HL-60 (cell line): ENCODE measurements around the gene ATRIP.

Experiments used
- DNase-seq, 2 experiments: peaks; one replicate each; pipeline ENCODE4 v3.0.0-alpha.2; 2010 to 2020; ENCODE audit warnings: low read depth in 1 of 2, low spot score in 1 of 2
- H3K27ac ChIP-seq: fragments of 250-450 bp; sonication (Bioruptor Pico); replicated peaks from 2 replicates; pipeline ENCODE4 v1.5.1; 2020; ENCODE audit warnings: mild to moderate bottlenecking, moderate library complexity
- H3K27me3 ChIP-seq: fragments of 250-450 bp; sonication (Bioruptor Pico); 2 replicates; pipeline ENCODE4 v1.5.1; 2021; ENCODE audit warnings: mild to moderate bottlenecking, moderate library complexity; ENCODE audit not compliant: insufficient read depth, poor library complexity, severe bottlenecking
- H3K4me3 ChIP-seq: replicated peaks from 2 replicates; pipeline ENCODE4 v1.5.1; 2011; ENCODE audit warnings: mild to moderate bottlenecking, control low read depth, low read length; ENCODE audit not compliant: insufficient read depth
- CTCF ChIP-seq: IDR thresholded peaks from one replicate; pipeline ENCODE4 v1.5.1; 2011; ENCODE audit warnings: low read length, control low read depth, inconsistent platforms; ENCODE audit not compliant: insufficient read depth
- GABPA ChIP-seq: IDR thresholded peaks from 2 replicates; pipeline ENCODE4 v1.6.1; 2012; ENCODE audit warnings: low read depth
- POLR2AphosphoS5 ChIP-seq: IDR thresholded peaks from 2 replicates; pipeline ENCODE4 v1.6.1; 2012; ENCODE audit warnings: low read depth
- REST ChIP-seq: IDR thresholded peaks from 2 replicates; pipeline ENCODE4 v1.6.1; 2012; ENCODE audit warnings: low read depth; ENCODE audit not compliant: insufficient replicate concordance
- SPI1 ChIP-seq: IDR thresholded peaks from 2 replicates; pipeline ENCODE4 v1.6.1; 2012; ENCODE audit warnings: low read depth, mild to moderate bottlenecking, borderline replicate concordance

ATRIP gene

GRCh38 chr3:48428572-48429316, 17.8 kb upstream of the ATRIP start:
- TF ChIP-seq SPI1 = no peak
- no peak for TF ChIP-seq GABPA
- TF ChIP-seq POLR2AphosphoS5 = no peak
- Histone ChIP-seq H3K27ac (no peak overlapping the region), H3K27me3 (peaks cover 2% of the 10 kb centered on the region), H3K4me3 (peak overlapping the region; percentile 48)
- DNase-seq = no peak

GRCh38 chr3:48429317-48429959, 17.1 kb upstream of the ATRIP start:
- no peak for TF ChIP-seq SPI1
- no peak for TF ChIP-seq POLR2AphosphoS5
- TF ChIP-seq REST = no peak
- TF ChIP-seq GABPA = no peak
- TF ChIP-seq CTCF = no peak
- no peak overlapping the region for H3K27ac ChIP-seq
- peak overlapping the region; percentile 48 for H3K4me3 ChIP-seq
- H3K27me3 ChIP-seq = peaks cover 2% of the 10 kb centered on the region
- peak; percentile 16 to 35 for DNase-seq

- no peak for DNase-seq
- Histone ChIP-seq H3K27me3 (peaks cover 2% of the 10 kb centered on the region), H3K27ac (no peak within 1 kb of the TSS), H3K4me3 (peak within 1 kb of the TSS; percentile 48)
- TF ChIP-seq POLR2AphosphoS5 (no peak), SPI1 (no peak), GABPA (no peak), CTCF (no peak), REST (no peak)
Measured at GRCh38 chr3:48429960-48430707, 16.4 kb upstream of the ATRIP start, which contains the start of gene PLXNB1. Gene PLXNB1, minus strand, starts transcription at chr3:48430086. Its CDS starts 5,475 bp downstream, at chr3:48424611.

- DNase-seq = no peak
- Histone ChIP-seq H3K27me3 (peaks cover 2% of the 10 kb centered on the region), H3K27ac (no peak overlapping the region), H3K4me3 (no peak overlapping the region)
- TF ChIP-seq POLR2AphosphoS5 (no peak), SPI1 (no peak)
Measured at GRCh38 chr3:48430708-48431101, 15.8 kb upstream of the ATRIP start.
